Osteoblast (primary cell): ENCODE data around the gene CDKN2B. TPM values are rescaled to one million over a fixed set of nuclear protein-coding genes. Genes with fewer than 3 reads are reported as not detected.
"Not testable (repeated sequence)": the region's sequence is repeated elsewhere in the genome, so short reads cannot be mapped to it uniquely, and the experiment has no call there.

ENCODE experiments used
- DNase-seq: peaks from one replicate; pipeline ENCODE4 v3.0.0; 2011; ENCODE audit warnings: low spot score, mixed read lengths; ENCODE audit not compliant: insufficient read length; ENCODE audit errors: missing footprints
- H2AFZ ChIP-seq: 2 replicates; pipeline ENCODE4 v1.6.0; 2011; ENCODE audit warnings: mild to moderate bottlenecking, low read length
- H3K27ac ChIP-seq: 2 replicates; pipeline ENCODE4 v1.5.1; 2011; ENCODE audit warnings: mild to moderate bottlenecking, low read depth, low read length, moderate library complexity
- H3K27me3 ChIP-seq: 2 replicates; pipeline ENCODE4 v1.6.0; 2012; ENCODE audit warnings: mild to moderate bottlenecking, control low read depth, inconsistent platforms, low read length, moderate library complexity; ENCODE audit not compliant: insufficient read depth
- H3K36me3 ChIP-seq: 2 replicates; pipeline ENCODE4 v1.5.1; 2011; ENCODE audit warnings: mild to moderate bottlenecking, low read length, control low read depth, moderate library complexity; ENCODE audit not compliant: insufficient read depth
- H3K4me1 ChIP-seq: 2 replicates; pipeline ENCODE4 v1.5.1; 2011; ENCODE audit warnings: mild to moderate bottlenecking, low read length, control low read depth, moderate library complexity; ENCODE audit not compliant: insufficient read depth
- H3K4me2 ChIP-seq: 2 replicates; pipeline ENCODE4 v1.6.0; 2011; ENCODE audit warnings: mild to moderate bottlenecking, low read length; ENCODE audit not compliant: insufficient read depth
- H3K4me3 ChIP-seq: fragments of 200-600 bp; sonication (generic); 3 replicates; pipeline ENCODE4 v1.5.1; 2012; ENCODE audit warnings: mild to moderate bottlenecking, low read length, inconsistent platforms; ENCODE audit not compliant: insufficient read depth
- H3K79me2 ChIP-seq: 2 replicates; pipeline ENCODE4 v1.6.0; 2012; ENCODE audit warnings: mild to moderate bottlenecking, low read length, control low read depth, inconsistent platforms; ENCODE audit not compliant: insufficient read depth
- H3K9me3 ChIP-seq: 2 replicates; pipeline ENCODE4 v1.5.1; 2011; ENCODE audit warnings: low read depth, low read length, control low read depth
- H4K20me1 ChIP-seq: 2 replicates; pipeline ENCODE4 v1.6.0; 2012; ENCODE audit warnings: mild to moderate bottlenecking, low read length, control low read depth; ENCODE audit not compliant: insufficient read depth
- CTCF ChIP-seq: IDR thresholded peaks from 2 replicates; pipeline ENCODE4 v1.5.1; 2011; ENCODE audit warnings: mild to moderate bottlenecking, low read depth, low read length, moderate library complexity; ENCODE audit errors: extremely low read depth
- total RNA-seq: library from RNA; depleted of rRNA; stranded (reverse); fragments of >200 nt; gene quantifications from 2 replicates; pipeline ENCODE4 v1.2.3, GENCODE V29; 2012

CDKN2B gene
- total RNA-seq, 1 donor = 50.7 TPM

- peak overlapping the region; percentile 74 for H3K4me3 ChIP-seq
- peaks cover 20% of the 10 kb centered on the region for H3K4me1 ChIP-seq
- peaks cover 50% of the 10 kb centered on the region for H3K27me3 ChIP-seq
- TF ChIP-seq CTCF = no peak
- peaks cover 6% of the 10 kb centered on the region for H4K20me1 ChIP-seq
- peak; percentile 79 for DNase-seq
- H3K36me3 ChIP-seq = peaks cover 5% of the 10 kb centered on the region
- H3K9me3 ChIP-seq = no peaks in the 10 kb centered on the region
- H3K4me2 ChIP-seq = peak overlapping the region; percentile 97
- H3K79me2 ChIP-seq = no peaks in the 10 kb centered on the region
- no peak overlapping the region for H3K27ac ChIP-seq
- peak overlapping the region; percentile 91 for H2AFZ ChIP-seq
These were observed 42.8 kb downstream of the CDKN2B start for GRCh38 chr9:21966140-21966851.

GRCh38 chr9:21965401-21965951 is 43.6 kb downstream of the CDKN2B start:
- peak; percentile 97 for DNase-seq
- Histone ChIP-seq H3K27me3 (peaks cover 42% of the 10 kb centered on the region), H3K4me3 (peak overlapping the region; percentile 74)

GRCh38 chr9:21964925-21965385 is 44.1 kb downstream of the CDKN2B start:
- no peaks in the 10 kb centered on the region for H3K9me3 ChIP-seq
- peak; percentile 93 for DNase-seq
- peaks cover 20% of the 10 kb centered on the region for H3K4me1 ChIP-seq
- H3K79me2 ChIP-seq = no peaks in the 10 kb centered on the region
- H3K27me3 ChIP-seq = peaks cover 37% of the 10 kb centered on the region
- H4K20me1 ChIP-seq = peaks cover 2% of the 10 kb centered on the region
- peak overlapping the region; percentile 97 for H3K4me2 ChIP-seq
- peak overlapping the region; percentile 91 for H2AFZ ChIP-seq
- H3K27ac ChIP-seq = peak overlapping the region; percentile 48
- no peaks in the 10 kb centered on the region for H3K36me3 ChIP-seq
- no peak for TF ChIP-seq CTCF
- peak overlapping the region; percentile 74 for H3K4me3 ChIP-seq

More at GRCh38 chr9:21965401-21965951, 43.6 kb downstream of the CDKN2B start:
- H3K79me2 ChIP-seq = no peaks in the 10 kb centered on the region
- peaks cover 20% of the 10 kb centered on the region for H3K4me1 ChIP-seq
- H3K9me3 ChIP-seq = no peaks in the 10 kb centered on the region
- TF ChIP-seq CTCF = peak; percentile 63
- peaks cover 5% of the 10 kb centered on the region for H3K36me3 ChIP-seq
- peaks cover 6% of the 10 kb centered on the region for H4K20me1 ChIP-seq
- peak overlapping the region; percentile 91 for H2AFZ ChIP-seq
- peak overlapping the region; percentile 48 for H3K27ac ChIP-seq
- peak overlapping the region; percentile 97 for H3K4me2 ChIP-seq

GRCh38 chr9:21961569-21961968 is 47.5 kb downstream of the CDKN2B start:
- H3K79me2 ChIP-seq = no peaks in the 10 kb centered on the region
- H3K4me2 ChIP-seq = no peak overlapping the region
- no peaks in the 10 kb centered on the region for H3K36me3 ChIP-seq
- H3K27ac ChIP-seq = no peak overlapping the region
- H3K4me1 ChIP-seq = peaks cover 13% of the 10 kb centered on the region
- no peak overlapping the region for H3K4me3 ChIP-seq
- H2AFZ ChIP-seq = no peak overlapping the region
- no peak for TF ChIP-seq CTCF
- no peaks in the 10 kb centered on the region for H4K20me1 ChIP-seq
- no peaks in the 10 kb centered on the region for H3K9me3 ChIP-seq
- H3K27me3 ChIP-seq = peaks cover 12% of the 10 kb centered on the region
- peak; percentile 65 for DNase-seq

- not testable (repeated sequence) for H3K27ac ChIP-seq, H3K4me2 ChIP-seq, DNase-seq, H3K79me2 ChIP-seq, H3K4me1 ChIP-seq, H2AFZ ChIP-seq, H3K4me3 ChIP-seq, H3K27me3 ChIP-seq, H4K20me1 ChIP-seq, H3K36me3 ChIP-seq, H3K9me3 ChIP-seq
These were observed 49.8 kb downstream of the CDKN2B start for GRCh38 chr9:21959268-21959667.
